HepG2 (cell line): ENCODE measurements around the gene ZNF331. TPM values are rescaled to one million over a fixed set of nuclear protein-coding genes. Genes with fewer than 3 reads are reported as not detected.

Experiments
- ATF2 ChIP-seq: sonication (generic); formaldehyde crosslinking; IDR thresholded peaks from 2 replicates; pipeline ENCODE4 v1.4.0; 2020; ENCODE audit warnings: missing genetic modification reagents
- JARID2 ChIP-seq: sonication (generic); formaldehyde crosslinking; IDR thresholded peaks from 2 replicates; pipeline ENCODE4 v1.8.1; 2023; ENCODE audit warnings: missing genetic modification reagents, inconsistent platforms; ENCODE audit not compliant: insufficient replicate concordance
- LRRFIP1 ChIP-seq: sonication (generic); formaldehyde crosslinking; conservative IDR thresholded peaks from 2 replicates; pipeline ENCODE4 v1.4.0; 2020; ENCODE audit warnings: missing genetic modification reagents
- NCOA1 ChIP-seq: sonication (generic); formaldehyde crosslinking; IDR thresholded peaks from 2 replicates; pipeline ENCODE4 v1.9.0; 2021; ENCODE audit warnings: missing genetic modification reagents
- NPAS2 ChIP-seq: sonication (generic); formaldehyde crosslinking; IDR thresholded peaks from 2 replicates; pipeline ENCODE4 v1.8.0; 2022; ENCODE audit warnings: mild to moderate bottlenecking, missing genetic modification reagents, borderline replicate concordance
- PRDM4 ChIP-seq: sonication (generic); formaldehyde crosslinking; IDR thresholded peaks from 2 replicates; pipeline ENCODE4 v1.9.0; 2021; ENCODE audit warnings: missing genetic modification reagents, borderline replicate concordance
- PREB ChIP-seq: sonication (generic); formaldehyde crosslinking; IDR thresholded peaks from 2 replicates; pipeline ENCODE4 v1.4.0; 2020; ENCODE audit warnings: missing genetic modification reagents
- TEAD3 ChIP-seq: optimal IDR thresholded peaks from 2 replicates; pipeline ENCODE3; 2016; ENCODE audit warnings: borderline replicate concordance
- THYN1 ChIP-seq: sonication (generic); formaldehyde crosslinking; IDR thresholded peaks from 2 replicates; pipeline ENCODE4 v1.8.1; 2023; ENCODE audit warnings: low read depth, mild to moderate bottlenecking, moderate library complexity, missing genetic modification reagents, borderline replicate concordance
- ZFP37 ChIP-seq: sonication (generic); formaldehyde crosslinking; IDR thresholded peaks from 2 replicates; pipeline ENCODE4 v1.4.0; 2020; ENCODE audit warnings: missing genetic modification reagents, borderline replicate concordance
- ZNF275 ChIP-seq: sonication (generic); formaldehyde crosslinking; IDR thresholded peaks from 2 replicates; pipeline ENCODE4 v1.8.0; 2022; ENCODE audit warnings: missing genetic modification reagents, mild to moderate bottlenecking, inconsistent platforms, borderline replicate concordance
- ZNF3 ChIP-seq: IDR thresholded peaks from 2 replicates; pipeline ENCODE4 v1.7.0; 2017; ENCODE audit warnings: inconsistent platforms
- ZSCAN5A ChIP-seq: sonication (generic); formaldehyde crosslinking; IDR thresholded peaks from 2 replicates; pipeline ENCODE4 v1.8.0; 2022; ENCODE audit warnings: mild to moderate bottlenecking, missing genetic modification reagents, borderline replicate concordance
- polyA plus RNA-seq, 8 experiments: library from polyadenylated mRNA; depleted of rRNA in 3 of 8; stranded (reverse) in 7 of 8; unstranded in 1 of 8; fragments of >200 nt; fragmentation: Illumina TruSeq in 4 of 8; extraction: Trizol in 4 of 8; gene quantifications; 2 replicates each; pipeline versions ENCODE4 v1.2.1 to v1.2.3, GENCODE V29; 2011 to 2016; ENCODE audit warnings: low read depth in 4 of 8, missing spikeins in 1 of 8, mixed read lengths in 1 of 8; ENCODE audit not compliant: insufficient read depth in 1 of 8
- total RNA-seq, 5 experiments: library from RNA; depleted of rRNA; stranded (reverse); fragments of >200 nt; fragmentation: Illumina TruSeq; extraction: Trizol; gene quantifications; 2 replicates each; pipeline ENCODE4 v1.2.3, GENCODE V29; 2016; ENCODE audit warnings: low read depth in 1 of 5

The ZNF331 gene
- total and polyA plus RNA-seq, 2 of the 13 experiments (the other 11 are each of a cell fraction or from before 2014, with no cell fraction given), result 8.2 to 13.3 TPM

- TF ChIP-seq JARID2 (CRISPR knock-in tag) (no peak), TEAD3 (CRISPR knock-in tag) (peak; percentile 87), LRRFIP1 (CRISPR knock-in tag) (no peak), ZSCAN5A (CRISPR knock-in tag) (peak; percentile 19; the same call in 1 of the 2 replicates), THYN1 (no peak), PRDM4 (CRISPR knock-in tag) (no peak), ZNF275 (no peak; the same call in 1 of the 2 replicates), PREB (CRISPR knock-in tag) (no peak), ATF2 (peak; percentile 83), NPAS2 (CRISPR knock-in tag) (0 out of 2 replicates have a peak, but pooled peaks have one; percentile 78), NCOA1 (no peak), ZFP37 (no peak; the same call in 1 of the 2 replicates), ZNF3 (CRISPR knock-in tag) (no peak)
Measured at GRCh38 chr19:53507523-53508442, 30.2 kb upstream of the ZNF331 start (continued).
